Measurements from ENCODE around the gene ABCC8. TPM values are rescaled to one million over a fixed set of nuclear protein-coding genes. Genes with fewer than 3 reads are reported as not detected.

Gene ABCC8
- total RNA-seq, 1 donor = not detected

DNA sequence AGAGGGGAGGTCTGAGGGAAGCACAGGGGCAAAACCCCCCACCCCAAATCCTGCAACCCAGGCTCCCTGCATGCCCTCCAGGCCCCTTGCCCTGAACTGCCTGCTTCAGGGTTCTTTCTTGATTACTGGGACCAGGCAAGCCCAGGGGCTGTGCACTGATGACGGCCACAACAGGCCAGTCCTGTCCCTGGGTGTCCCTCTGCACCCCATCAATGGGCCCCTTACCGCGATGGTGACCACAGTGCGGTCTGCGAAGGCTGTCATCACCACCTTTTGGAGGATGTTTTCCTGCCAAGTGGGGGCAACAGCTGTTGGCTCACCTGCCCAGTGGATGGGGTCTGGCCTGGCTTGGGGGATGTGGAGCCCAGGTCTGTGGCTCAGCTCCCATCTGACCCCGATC, 83.2 kb downstream of the ABCC8 start:
- no peak overlapping the region for H3K4me3 ChIP-seq (ENCODE audit: low read depth, low read length)
- DNase-seq (ENCODE audit: low read depth) = no peak
- TF ChIP-seq, protein P1, sequence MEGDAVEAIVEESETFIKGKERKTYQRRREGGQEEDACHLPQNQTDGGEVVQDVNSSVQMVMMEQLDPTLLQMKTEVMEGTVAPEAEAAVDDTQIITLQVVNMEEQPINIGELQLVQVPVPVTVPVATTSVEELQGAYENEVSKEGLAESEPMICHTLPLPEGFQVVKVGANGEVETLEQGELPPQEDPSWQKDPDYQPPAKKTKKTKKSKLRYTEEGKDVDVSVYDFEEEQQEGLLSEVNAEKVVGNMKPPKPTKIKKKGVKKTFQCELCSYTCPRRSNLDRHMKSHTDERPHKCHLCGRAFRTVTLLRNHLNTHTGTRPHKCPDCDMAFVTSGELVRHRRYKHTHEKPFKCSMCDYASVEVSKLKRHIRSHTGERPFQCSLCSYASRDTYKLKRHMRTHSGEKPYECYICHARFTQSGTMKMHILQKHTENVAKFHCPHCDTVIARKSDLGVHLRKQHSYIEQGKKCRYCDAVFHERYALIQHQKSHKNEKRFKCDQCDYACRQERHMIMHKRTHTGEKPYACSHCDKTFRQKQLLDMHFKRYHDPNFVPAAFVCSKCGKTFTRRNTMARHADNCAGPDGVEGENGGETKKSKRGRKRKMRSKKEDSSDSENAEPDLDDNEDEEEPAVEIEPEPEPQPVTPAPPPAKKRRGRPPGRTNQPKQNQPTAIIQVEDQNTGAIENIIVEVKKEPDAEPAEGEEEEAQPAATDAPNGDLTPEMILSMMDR (IDR thresholded peaks at IDR 0.05; ENCODE audit: insufficient read depth, low read depth, low read length) = no peak

DNA sequence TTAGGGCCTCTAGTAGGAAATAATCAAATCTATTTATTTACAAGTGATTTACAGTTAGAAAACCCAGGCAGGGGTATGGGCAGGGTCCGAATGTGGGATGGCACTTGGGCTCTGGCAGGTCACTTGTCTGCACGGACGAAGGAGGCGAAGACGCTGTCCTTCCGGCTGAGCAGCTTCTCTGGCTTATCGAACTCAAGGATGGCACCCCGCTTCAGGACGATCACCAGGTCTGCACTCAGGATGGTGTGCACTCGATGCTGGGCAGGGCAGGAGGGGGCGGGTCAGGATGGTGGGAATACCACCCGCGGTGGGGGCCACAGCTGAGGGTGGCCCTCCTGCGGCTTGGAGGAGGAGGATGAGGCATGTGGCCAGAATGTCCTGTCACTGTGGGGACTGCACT, 83.8 kb downstream of the ABCC8 start:
- TF ChIP-seq, protein P1 (IDR thresholded peaks at IDR 0.05; ENCODE audit: insufficient read depth, low read depth, low read length) = no peak
- DNase-seq (ENCODE audit: low read depth) = no peak
- H3K4me3 ChIP-seq (ENCODE audit: low read depth, low read length) = no peak overlapping the region

DNA sequence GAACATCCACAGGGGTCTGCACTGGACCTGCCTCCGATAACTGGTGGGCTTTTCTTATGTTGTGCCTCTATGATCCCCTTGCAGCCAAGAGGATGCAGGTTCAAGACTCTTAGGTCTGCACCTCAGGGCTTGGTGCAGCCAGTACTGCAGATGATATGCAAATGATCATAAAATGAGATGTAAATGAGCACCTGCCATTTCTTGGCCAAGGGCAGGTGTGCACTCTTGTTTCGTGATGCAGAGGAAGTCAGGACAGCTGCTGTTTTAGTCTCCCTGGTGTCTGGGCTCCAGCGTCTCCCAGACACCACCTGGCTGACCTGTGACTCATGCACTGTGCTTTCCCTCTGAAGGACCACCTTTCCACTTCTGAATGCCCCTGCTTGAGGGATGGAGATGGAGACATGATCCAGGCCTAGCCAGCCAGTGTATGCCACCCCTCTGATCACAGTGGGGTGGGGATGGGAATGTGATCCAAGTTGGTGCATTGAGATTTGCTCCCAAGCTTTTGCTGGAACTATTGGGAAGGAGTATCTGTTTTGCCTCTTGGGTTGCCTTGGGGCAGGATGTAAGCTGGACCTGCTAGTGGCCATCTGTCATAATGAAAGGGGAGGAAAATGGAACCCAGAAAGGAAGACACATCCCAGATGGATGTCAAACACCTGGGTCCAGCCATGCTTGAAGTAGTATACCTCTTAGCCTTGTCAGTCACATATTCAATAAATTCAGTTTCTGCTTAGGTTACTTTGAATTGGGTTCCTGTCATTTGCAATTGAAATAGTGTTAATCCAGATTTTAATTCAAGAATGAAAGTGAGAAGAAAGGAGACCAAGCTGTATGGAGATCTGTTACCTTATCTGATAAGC, 84.9 kb downstream of the ABCC8 start:
- DNase-seq (ENCODE audit: low read depth) = no peak
- H3K4me3 ChIP-seq (ENCODE audit: low read depth, low read length) = no peak overlapping the region
- TF ChIP-seq, protein P1 (IDR thresholded peaks at IDR 0.05; ENCODE audit: insufficient read depth, low read depth, low read length) = no peak

DNA sequence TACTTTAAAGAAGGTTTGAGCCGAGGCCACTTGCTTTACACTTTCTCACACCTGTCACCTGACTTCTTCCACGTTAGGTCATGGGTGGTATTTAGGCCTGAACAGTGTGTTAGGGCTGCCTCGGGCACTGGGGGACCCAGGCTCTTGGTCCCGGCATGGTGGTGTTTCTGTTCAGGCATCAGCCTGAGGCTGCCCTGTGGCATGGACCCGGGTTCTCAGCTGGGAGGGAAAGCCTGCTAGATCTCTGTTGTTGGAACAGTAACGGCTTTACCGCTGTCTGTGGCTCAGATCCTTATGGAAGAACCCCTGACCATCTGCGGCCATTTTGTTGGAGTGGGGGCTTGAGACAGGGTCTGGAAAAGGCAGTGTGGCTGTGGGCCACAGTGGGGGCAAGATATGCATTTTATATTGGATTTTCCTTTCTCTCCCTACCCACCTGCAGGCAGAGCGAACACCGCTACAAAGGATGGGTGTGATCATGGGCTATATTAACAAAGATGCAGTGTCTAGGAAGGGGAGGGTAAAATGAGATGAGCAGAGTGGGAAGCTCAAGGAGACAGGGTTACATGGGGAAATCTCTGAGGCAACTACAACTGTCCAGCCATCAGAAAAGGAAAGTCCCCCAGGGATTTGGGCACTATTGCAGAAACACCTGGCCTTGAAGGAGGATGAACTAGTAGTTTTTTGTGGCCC, 86.5 kb downstream of the ABCC8 start:
- DNase-seq (ENCODE audit: low read depth) = no peak
- H3K4me3 ChIP-seq (ENCODE audit: low read depth, low read length) = no peak overlapping the region
- TF ChIP-seq, protein P1 (IDR thresholded peaks at IDR 0.05; ENCODE audit: insufficient read depth, low read depth, low read length) = no peak

DNA sequence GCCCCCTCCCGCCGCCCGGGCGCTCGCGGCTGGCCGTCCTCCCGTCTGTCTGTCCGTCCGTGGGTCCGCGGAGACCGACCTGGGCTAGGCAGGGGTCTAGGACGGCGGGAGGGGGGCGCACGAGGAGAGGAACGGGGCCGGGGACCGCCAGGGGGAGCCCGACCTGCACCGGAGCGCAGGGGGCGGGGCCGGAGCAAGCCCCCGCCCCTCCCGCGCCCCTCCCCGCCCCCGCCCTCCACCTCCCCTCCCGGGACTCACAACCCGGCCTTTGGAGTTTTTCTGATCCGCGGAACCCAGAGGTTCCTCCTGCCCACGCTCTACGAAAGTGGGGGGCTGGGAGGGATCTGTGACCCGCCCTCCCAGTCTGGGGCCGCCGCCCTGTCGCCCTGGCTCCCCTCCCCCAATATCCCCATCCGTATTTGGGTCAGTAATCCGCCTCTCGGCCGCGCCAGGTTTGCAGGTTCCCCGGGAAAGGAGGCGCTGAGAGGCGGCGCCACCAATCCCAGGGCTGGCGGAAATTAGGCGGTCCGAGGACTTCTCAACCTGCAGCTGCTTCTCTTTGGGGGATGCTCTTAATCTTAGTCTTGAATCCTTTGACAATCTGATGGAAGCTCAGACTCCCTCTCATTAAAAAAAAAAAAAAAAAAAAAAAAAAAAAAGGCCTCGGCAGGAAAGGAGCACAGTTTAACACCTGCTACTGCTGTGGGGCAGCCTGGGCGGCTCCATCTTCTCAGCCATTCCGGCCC, 87.3 kb downstream of the ABCC8 start:
- H3K4me3 ChIP-seq (ENCODE audit: low read depth, low read length) = peak overlapping the region; percentile 47
- TF ChIP-seq, protein P1 (IDR thresholded peaks at IDR 0.05; ENCODE audit: insufficient read depth, low read depth, low read length) = peak; percentile 46
- peak; percentile 16 for DNase-seq (ENCODE audit: low read depth)

DNA sequence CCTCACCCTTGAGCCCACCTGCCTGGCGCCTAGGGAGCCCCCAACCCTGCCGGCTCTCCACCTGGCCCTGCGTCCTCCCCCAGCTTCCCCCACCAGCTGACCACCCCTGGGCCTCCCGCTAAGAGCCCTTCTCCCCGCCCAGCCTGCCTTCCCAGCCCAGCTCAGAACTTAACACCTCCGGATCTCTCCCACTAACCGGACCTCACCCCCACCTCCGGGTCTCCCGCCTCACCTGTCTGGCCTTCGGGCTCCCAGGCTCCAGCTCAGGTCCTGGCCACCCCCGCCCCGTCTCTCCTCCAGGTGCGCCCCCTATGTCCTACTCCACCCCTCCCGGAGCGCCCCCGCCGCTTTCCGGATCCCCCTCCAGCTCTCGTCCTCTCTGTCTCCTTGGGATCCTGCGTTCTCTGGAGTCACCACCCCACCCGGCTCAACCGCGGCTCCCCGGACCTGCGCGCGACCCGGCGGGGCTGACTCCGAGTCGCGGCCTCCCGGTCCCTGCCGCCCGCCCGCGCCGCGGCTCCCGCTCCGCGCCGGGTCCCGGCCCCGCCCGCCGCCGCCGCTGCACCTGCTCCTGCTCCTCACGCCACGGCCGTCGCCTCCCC, 87.9 kb downstream of the ABCC8 start, which contains the start of gene KCNJ11:
TSS of gene KCNJ11 (minus strand) at position 51 of the 602 bp plus-strand sequence. CDS start 568 bp downstream, outside the sequence.
- peak within 1 kb of the TSS; percentile 47 for H3K4me3 ChIP-seq (ENCODE audit: low read depth, low read length)
- DNase-seq (ENCODE audit: low read depth) = no peak
- TF ChIP-seq, protein P1 (IDR thresholded peaks at IDR 0.05; ENCODE audit: insufficient read depth, low read depth, low read length) = no peak
